ENCODE measurements around the gene ZBTB21.

The ZBTB21 gene

GRCh38 chr21:42016364-42016985, 6.3 kb upstream of the ZBTB21 start:
- no peaks in the 10 kb centered on the region for H3K27me3 Mint-ChIP-seq

DNA sequence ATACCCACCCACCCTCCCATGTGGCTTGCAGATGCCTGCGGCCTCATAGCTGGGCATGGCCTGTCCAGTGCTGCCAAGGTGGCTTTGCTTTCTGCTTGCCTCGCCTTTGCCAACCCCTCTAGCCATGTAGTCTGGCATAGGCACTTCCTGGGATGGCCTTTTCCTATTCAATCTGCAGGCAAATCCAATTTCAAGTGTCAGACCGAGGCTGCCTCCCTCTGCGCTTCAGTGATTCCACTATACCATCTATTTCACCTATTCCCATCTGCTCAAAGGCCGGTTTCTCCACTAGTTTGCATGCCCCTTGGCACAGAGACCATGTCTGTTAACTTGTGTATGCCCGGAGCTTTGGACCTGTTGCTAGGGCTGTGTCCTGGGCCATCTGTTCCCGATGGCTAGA, 3.8 kb upstream of the ZBTB21 start:
- no peaks in the 10 kb centered on the region for H3K9me3 Mint-ChIP-seq
- no peak overlapping the region for H3K27ac Mint-ChIP-seq
- no peak overlapping the region for H3K4me3 Mint-ChIP-seq
- no peaks in the 10 kb centered on the region for H3K27me3 Mint-ChIP-seq
- no peak for DNase-seq
- H3K36me3 Mint-ChIP-seq (ENCODE audit: low read depth), result peaks cover 11% of the 10 kb centered on the region
- peaks cover 11% of the 10 kb centered on the region for H3K4me1 Mint-ChIP-seq (ENCODE audit: low read depth)

More at GRCh38 chr21:42016364-42016985, 6.3 kb upstream of the ZBTB21 start:
- no peak for DNase-seq
- Mint-ChIP-seq H3K27ac (no peak overlapping the region), H3K9me3 (no peaks in the 10 kb centered on the region), H3K4me3 (no peak overlapping the region), H3K36me3 (ENCODE audit: low read depth) (no peaks in the 10 kb centered on the region), H3K4me1 (ENCODE audit: low read depth) (peaks cover 6% of the 10 kb centered on the region)

GRCh38 chr21:42013376-42013775, 3.2 kb upstream of the ZBTB21 start:
- no peak for DNase-seq
- Mint-ChIP-seq H3K9me3 (no peaks in the 10 kb centered on the region), H3K27ac (no peak overlapping the region), H3K4me3 (no peak overlapping the region), H3K36me3 (ENCODE audit: low read depth) (peaks cover 16% of the 10 kb centered on the region), H3K4me1 (ENCODE audit: low read depth) (peaks cover 15% of the 10 kb centered on the region), H3K27me3 (no peaks in the 10 kb centered on the region)

GRCh38 chr21:42012763-42013329, 2.7 kb upstream of the ZBTB21 start:
- no peaks in the 10 kb centered on the region for H3K27me3 Mint-ChIP-seq

DNA sequence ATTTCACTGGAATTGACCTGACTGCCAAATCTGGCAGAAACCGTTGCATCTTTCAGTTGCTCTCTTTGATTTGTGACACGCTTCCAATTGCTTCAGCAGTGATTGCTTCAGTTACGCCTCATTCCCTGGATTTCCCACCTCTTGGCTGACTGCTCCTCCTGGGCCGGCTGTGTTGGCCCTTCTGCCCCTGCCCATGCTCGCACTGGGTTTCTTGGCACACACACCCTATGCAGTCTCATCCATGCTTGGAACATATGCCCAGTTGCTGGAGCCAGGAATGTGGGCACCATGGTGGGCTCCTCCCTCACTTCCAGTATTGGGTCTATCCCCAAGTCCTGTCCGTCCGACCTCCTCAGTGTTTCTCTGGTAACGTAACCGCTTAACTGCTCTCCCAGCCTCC, 2.2 kb upstream of the ZBTB21 start:
- no peak for DNase-seq
- H3K27ac Mint-ChIP-seq, result no peak overlapping the region
- H3K4me3 Mint-ChIP-seq, result peak overlapping the region; percentile 83
- H3K27me3 Mint-ChIP-seq, result no peaks in the 10 kb centered on the region
- peaks cover 23% of the 10 kb centered on the region for H3K36me3 Mint-ChIP-seq (ENCODE audit: low read depth)
- H3K4me1 Mint-ChIP-seq (ENCODE audit: low read depth), result peaks cover 23% of the 10 kb centered on the region
- H3K9me3 Mint-ChIP-seq, result no peaks in the 10 kb centered on the region

More at GRCh38 chr21:42012763-42013329, 2.7 kb upstream of the ZBTB21 start:
- Mint-ChIP-seq H3K36me3 (ENCODE audit: low read depth) (peaks cover 18% of the 10 kb centered on the region), H3K4me3 (no peak overlapping the region), H3K9me3 (no peaks in the 10 kb centered on the region), H3K4me1 (ENCODE audit: low read depth) (peaks cover 18% of the 10 kb centered on the region), H3K27ac (no peak overlapping the region)
- DNase-seq, result no peak

- peaks cover 34% of the 10 kb centered on the region for H3K4me1 Mint-ChIP-seq (ENCODE audit: low read depth)
- no peaks in the 10 kb centered on the region for H3K9me3 Mint-ChIP-seq
- H3K4me3 Mint-ChIP-seq, result peak overlapping the region; percentile 83
- peak overlapping the region; percentile 89 for H3K27ac Mint-ChIP-seq
- no peaks in the 10 kb centered on the region for H3K27me3 Mint-ChIP-seq
- no peak for DNase-seq
- H3K36me3 Mint-ChIP-seq (ENCODE audit: low read depth), result peaks cover 38% of the 10 kb centered on the region
Measured at GRCh38 chr21:42010507-42011495, 641 bp upstream of the ZBTB21 start.

GRCh38 chr21:42009018-42009830, 936 bp downstream of the ZBTB21 start:
- Mint-ChIP-seq H3K9me3 (no peaks in the 10 kb centered on the region), H3K4me1 (ENCODE audit: low read depth) (peaks cover 49% of the 10 kb centered on the region), H3K36me3 (ENCODE audit: low read depth) (peaks cover 54% of the 10 kb centered on the region), H3K27me3 (no peaks in the 10 kb centered on the region), H3K4me3 (peak overlapping the region; percentile 91), H3K27ac (peak overlapping the region; percentile 94)
- DNase-seq, result peak; percentile 76

- H3K27me3 Mint-ChIP-seq, result no peaks in the 10 kb centered on the region
Measured at GRCh38 chr21:42007356-42007940, 2.7 kb downstream of the ZBTB21 start.

GRCh38 chr21:42006765-42007164, 3.4 kb downstream of the ZBTB21 start:
- Mint-ChIP-seq H3K4me1 (ENCODE audit: low read depth) (peaks cover 68% of the 10 kb centered on the region), H3K4me3 (no peak overlapping the region)

More at GRCh38 chr21:42007356-42007940, 2.7 kb downstream of the ZBTB21 start:
- Mint-ChIP-seq H3K36me3 (ENCODE audit: low read depth) (peaks cover 63% of the 10 kb centered on the region), H3K4me1 (ENCODE audit: low read depth) (peaks cover 65% of the 10 kb centered on the region), H3K4me3 (peak overlapping the region; percentile 91), H3K27ac (peak overlapping the region; percentile 60), H3K9me3 (no peaks in the 10 kb centered on the region)
- no peak for DNase-seq

DNA sequence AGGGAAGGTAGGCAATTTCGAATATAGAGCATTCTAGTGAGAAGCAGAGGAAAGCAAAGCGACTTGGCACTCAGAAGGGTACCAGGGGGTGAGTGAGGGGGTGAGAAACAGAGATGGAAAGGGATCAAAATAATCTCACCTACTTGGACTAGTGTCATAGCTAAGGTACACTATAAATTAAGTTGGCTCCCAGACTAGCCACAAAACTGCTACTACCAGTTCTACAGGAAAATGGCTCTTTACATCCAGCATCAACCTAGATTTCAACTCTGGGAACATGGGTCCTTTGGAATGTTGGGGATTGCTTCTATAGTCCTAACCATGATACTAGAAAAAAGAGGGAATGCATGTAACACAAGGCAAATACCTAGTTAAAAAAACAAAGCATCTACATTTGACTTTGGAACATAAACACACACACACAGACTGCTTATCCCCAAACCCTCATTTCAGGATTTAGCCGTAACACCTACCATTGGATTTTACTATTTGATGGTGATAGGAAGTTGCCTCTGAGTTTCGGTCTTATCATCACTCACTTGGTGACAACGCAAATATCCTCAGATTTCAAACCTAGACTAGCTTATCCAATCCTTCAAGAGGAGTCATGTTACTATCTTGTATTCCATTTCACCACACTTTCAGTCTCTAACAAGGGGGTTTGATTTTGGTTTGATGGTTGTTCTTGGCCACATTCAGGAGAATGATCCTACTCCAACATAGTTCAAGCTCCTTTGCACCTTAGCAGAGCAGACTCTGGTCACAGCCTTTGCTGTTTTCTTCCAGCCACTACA, 5.6 kb downstream of the ZBTB21 start:
- H3K36me3 Mint-ChIP-seq (ENCODE audit: low read depth), result peaks cover 84% of the 10 kb centered on the region
- no peaks in the 10 kb centered on the region for H3K9me3 Mint-ChIP-seq
- no peak for DNase-seq
- H3K4me1 Mint-ChIP-seq (ENCODE audit: low read depth), result peaks cover 77% of the 10 kb centered on the region
- peak overlapping the region; percentile 39 for H3K27ac Mint-ChIP-seq
- H3K27me3 Mint-ChIP-seq, result no peaks in the 10 kb centered on the region
- H3K4me3 Mint-ChIP-seq, result no peak overlapping the region

More at GRCh38 chr21:42006765-42007164, 3.4 kb downstream of the ZBTB21 start:
- no peak for DNase-seq
- H3K27me3 Mint-ChIP-seq, result no peaks in the 10 kb centered on the region
- H3K27ac Mint-ChIP-seq, result peak overlapping the region; percentile 55
- no peaks in the 10 kb centered on the region for H3K9me3 Mint-ChIP-seq
- peaks cover 69% of the 10 kb centered on the region for H3K36me3 Mint-ChIP-seq (ENCODE audit: low read depth)

- Mint-ChIP-seq H3K36me3 (ENCODE audit: low read depth) (peaks cover 90% of the 10 kb centered on the region), H3K27me3 (no peaks in the 10 kb centered on the region), H3K4me3 (peak overlapping the region; percentile 69), H3K27ac (peak overlapping the region; percentile 98), H3K9me3 (no peaks in the 10 kb centered on the region), H3K4me1 (ENCODE audit: low read depth) (peaks cover 71% of the 10 kb centered on the region)
- DNase-seq, result no peak
Measured at GRCh38 chr21:42003051-42003461, 7.1 kb downstream of the ZBTB21 start.

GRCh38 chr21:42002421-42002958, 7.7 kb downstream of the ZBTB21 start:
- Mint-ChIP-seq H3K9me3 (no peaks in the 10 kb centered on the region), H3K27me3 (no peaks in the 10 kb centered on the region), H3K27ac (peak overlapping the region; percentile 98), H3K36me3 (ENCODE audit: low read depth) (peaks cover 90% of the 10 kb centered on the region), H3K4me3 (peak overlapping the region; percentile 69), H3K4me1 (ENCODE audit: low read depth) (peaks cover 65% of the 10 kb centered on the region)
- DNase-seq, result peak; percentile 73

GRCh38 chr21:42001781-42002180, 8.4 kb downstream of the ZBTB21 start:
- H3K4me3 Mint-ChIP-seq, result peak overlapping the region; percentile 69
- no peaks in the 10 kb centered on the region for H3K9me3 Mint-ChIP-seq
- H3K27ac Mint-ChIP-seq, result peak overlapping the region; percentile 98
- H3K4me1 Mint-ChIP-seq (ENCODE audit: low read depth), result peaks cover 58% of the 10 kb centered on the region
- DNase-seq, result no peak
- peaks cover 90% of the 10 kb centered on the region for H3K36me3 Mint-ChIP-seq (ENCODE audit: low read depth)
- H3K27me3 Mint-ChIP-seq, result no peaks in the 10 kb centered on the region

Measured in activated T-cell treated with anti-CD3 and anti-CD28 coated beads, Interleukin-2, amount 50 U/mL, for 24 hours (primary cell).